Body of pancreas (tissue), 4 donors: ENCODE measurements around the gene COL4A2.

Source experiments
- CTCF ChIP-seq, 7 experiments: fragments of 450-650 bp in 4 of 7; fragments of 200-600 bp in 3 of 7; sonication (generic) in 3 of 7; IDR thresholded peaks; one replicate each; pipeline ENCODE4 v1.5.1; 2016 to 2019; ENCODE audit warnings: antibody characterized with exemption in 7 of 7
- POLR2A ChIP-seq, 3 donors: fragments of 450-650 bp; IDR thresholded peaks; one replicate each; pipeline ENCODE4 v1.6.1; 2016; ENCODE audit warnings: antibody characterized with exemption in 3 of 3, mild to moderate bottlenecking in 2 of 3

DNA sequence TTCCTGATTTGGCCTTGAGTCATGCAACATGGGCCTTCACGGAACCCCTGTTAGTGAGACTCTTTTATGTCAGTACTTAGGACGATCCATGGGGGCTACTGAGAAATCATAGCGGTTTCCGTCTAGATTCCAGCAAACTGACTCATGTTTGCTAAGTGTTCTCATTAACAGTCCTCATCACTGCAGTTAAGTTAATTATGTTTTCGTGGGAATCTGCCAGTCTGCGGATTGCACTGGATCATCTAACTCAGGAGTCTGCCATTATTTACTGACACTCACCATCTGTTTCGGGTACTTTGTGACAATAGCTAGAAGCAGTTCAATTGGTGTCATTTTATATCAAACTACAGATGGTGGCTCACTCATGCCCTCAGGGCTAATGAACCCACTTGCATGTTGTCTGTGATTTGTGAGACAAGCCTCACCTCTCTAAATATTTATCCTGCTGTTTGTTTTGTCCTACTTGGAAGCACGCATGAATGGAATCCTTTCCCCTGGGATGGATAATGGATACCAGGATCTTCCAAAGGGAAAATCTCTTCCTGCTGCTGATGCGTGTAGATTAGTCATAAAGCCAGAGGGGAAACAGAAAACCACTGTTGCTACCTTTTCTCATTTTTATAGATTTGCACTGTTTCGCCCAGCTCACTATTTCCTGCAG, 192.7 kb downstream of the COL4A2 start:
- TF ChIP-seq CTCF (IDR thresholded peaks at IDR 0.05): no peak
- no peak for TF ChIP-seq POLR2A (IDR thresholded peaks at IDR 0.05)
